HEK293T (cell line): ENCODE data around the gene CSRP1.

ENCODE experiments used
- BHLHE40 ChIP-seq: fragments of 450-650 bp; IDR thresholded peaks from 2 replicates; pipeline ENCODE4 v1.6.1; 2016; ENCODE audit warnings: mild to moderate bottlenecking, moderate library complexity, borderline replicate concordance
- SP1 ChIP-seq: fragments of 450-650 bp; IDR thresholded peaks from 2 replicates; pipeline ENCODE4 v1.6.1; 2017
- SUZ12 ChIP-seq: fragments of 450-650 bp; IDR thresholded peaks from 2 replicates; pipeline ENCODE4 v1.6.1; 2016; ENCODE audit warnings: mild to moderate bottlenecking
- TARDBP ChIP-seq: fragments of 450-650 bp; IDR thresholded peaks from 2 replicates; pipeline ENCODE4 v1.6.1; 2016

GRCh38 chr1:201460814-201461644 lies 45.9 kb downstream of the CSRP1 start:
- TF ChIP-seq SP1, result no peak
- no peak for TF ChIP-seq BHLHE40
- no peak for TF ChIP-seq SUZ12
- no peak for TF ChIP-seq TARDBP
